ENCODE results near the gene PIGL.

- TF ChIP-seq TEAD4 (CRISPR knock-in tag; IDR thresholded peaks at IDR 0.05) (no peak), OVOL2 (CRISPR knock-in tag; IDR thresholded peaks at IDR 0.05; ENCODE audit: borderline replicate concordance) (no peak), MXD4 (CRISPR knock-in tag; IDR thresholded peaks at IDR 0.05; ENCODE audit: borderline replicate concordance) (no peak), AFF4 (CRISPR knock-in tag; IDR thresholded peaks at IDR 0.05; ENCODE audit: borderline replicate concordance) (no peak), CTCF (IDR thresholded peaks at IDR 0.05) (no peak)
Measured at GRCh38 chr17:16328997-16329396, 112.0 kb downstream of the PIGL start.

Measured in WTC11 (cell line).